Muscle of back (tissue), 11 donors: ENCODE measurements around the gene TESK2. TPM values are rescaled to one million over a fixed set of nuclear protein-coding genes. Genes with fewer than 3 reads are reported as not detected.
"Not testable (repeated sequence)": the region's sequence is repeated elsewhere in the genome, so short reads cannot be mapped to it uniquely, and the experiment has no call there.

Source experiments
- DNase-seq, 3 donors: peaks; one replicate each; pipeline versions ENCODE4 v3.0.0 to v3.0.0-alpha.2; 2013
- polyA plus RNA-seq, 10 donors: library from polyadenylated mRNA; unstranded; fragments of 120-200 nt; gene quantifications; one replicate each; pipeline ENCODE4 v1.2.1, GENCODE V29; 2013; ENCODE audit not compliant: insufficient read length in 10 of 10

TESK2 gene
- polyA plus RNA-seq, 10 donors: 1.5 to 2.7 (median 1.9) TPM

- DNase-seq: no peak
Measured at GRCh38 chr1:45477646-45478045, 13.3 kb downstream of the TESK2 start.

GRCh38 chr1:45474194-45474593 lies 16.8 kb downstream of the TESK2 start:
- not testable (repeated sequence) for DNase-seq

GRCh38 chr1:45473302-45473701 lies 17.7 kb downstream of the TESK2 start:
- no peak for DNase-seq

GRCh38 chr1:45470306-45470798 lies 20.6 kb downstream of the TESK2 start:
- no peak for DNase-seq

GRCh38 chr1:45467353-45467752 lies 23.6 kb downstream of the TESK2 start:
- DNase-seq: not testable (repeated sequence)

- no peak for DNase-seq
Measured at GRCh38 chr1:45465277-45465676, 25.7 kb downstream of the TESK2 start.

- DNase-seq: no peak
Measured at GRCh38 chr1:45458894-45459293, 32.1 kb downstream of the TESK2 start.

- DNase-seq: no peak
Measured at GRCh38 chr1:45456531-45456930, 34.4 kb downstream of the TESK2 start.

GRCh38 chr1:45455162-45455561 lies 35.8 kb downstream of the TESK2 start:
- no peak for DNase-seq

- DNase-seq: no peak
Measured at GRCh38 chr1:45454464-45454863, 36.5 kb downstream of the TESK2 start.

- DNase-seq: no peak
Measured at GRCh38 chr1:45452503-45452902, 38.5 kb downstream of the TESK2 start.

GRCh38 chr1:45448357-45448756 lies 42.6 kb downstream of the TESK2 start:
- no peak for DNase-seq

GRCh38 chr1:45446950-45447672 lies 43.9 kb downstream of the TESK2 start:
- DNase-seq: no peak

GRCh38 chr1:45446530-45446929 lies 44.4 kb downstream of the TESK2 start:
- no peak for DNase-seq

GRCh38 chr1:45444609-45445131 lies 46.3 kb downstream of the TESK2 start:
- no peak for DNase-seq

- DNase-seq: no peak
Measured at GRCh38 chr1:45443580-45444446, 47.1 kb downstream of the TESK2 start.

GRCh38 chr1:45442272-45442671 lies 48.7 kb downstream of the TESK2 start:
- DNase-seq: peak; percentile 28 to 51 (median 45)

- no peak for DNase-seq
Measured at GRCh38 chr1:45437323-45437722, 53.6 kb downstream of the TESK2 start.

- no peak for DNase-seq
Measured at GRCh38 chr1:45430490-45430889, 60.5 kb downstream of the TESK2 start.

GRCh38 chr1:45429561-45430159 lies 61.3 kb downstream of the TESK2 start:
- no peak for DNase-seq

- DNase-seq: no peak
Measured at GRCh38 chr1:45423906-45424678, 66.9 kb downstream of the TESK2 start.
